ENCODE data around the gene MYO16. TPM values are rescaled to one million over a fixed set of nuclear protein-coding genes. Genes with fewer than 3 reads are reported as not detected.

MYO16 gene
- total RNA-seq, 1 experiment from 2014 or later = not detected

- H3K18ac ChIP-seq (ENCODE audit: insufficient read length, low read depth, low read length) = no peak overlapping the region
- no peak overlapping the region for H2AK5ac ChIP-seq (ENCODE audit: insufficient read length, low read length)
- H4K20me1 ChIP-seq (ENCODE audit: control insufficient read depth, insufficient read depth, insufficient read length) = no peaks in the 10 kb centered on the region
- DNase-seq = no peak
- no peaks in the 10 kb centered on the region for H3K27me3 ChIP-seq (ENCODE audit: insufficient read depth, low read length)
- H3K4me1 Mint-ChIP-seq = no peaks in the 10 kb centered on the region
- no peaks in the 10 kb centered on the region for H3K9me3 ChIP-seq (ENCODE audit: control insufficient read depth, low read depth, low read length)
- no peak overlapping the region for H3K4me3 Mint-ChIP-seq
- no peak overlapping the region for H2BK15ac ChIP-seq (ENCODE audit: low read depth, low read length)
- H3K36me3 Mint-ChIP-seq (ENCODE audit: insufficient read depth in 1 of 3, low read depth in 3 of 3) = 0 out of 7 replicates have a peak, but pooled peaks cover 0 to 4% (median 0%) of the 10 kb centered on the region in 3 experiments
- no peak overlapping the region for H4K8ac ChIP-seq (replicated peaks; ENCODE audit: insufficient read length, low read depth, low read length)
- no peaks in the 10 kb centered on the region for H3K79me1 ChIP-seq (ENCODE audit: insufficient read depth, low read depth, low read length, poor library complexity, severe bottlenecking)
- no peak overlapping the region for H4K5ac ChIP-seq (ENCODE audit: insufficient read length, low read depth, low read length)
- H3K14ac ChIP-seq (ENCODE audit: insufficient read depth, low read length) = no peak overlapping the region
- no peak overlapping the region for H2BK20ac ChIP-seq (ENCODE audit: low read depth, low read length, poor library complexity, severe bottlenecking)
- H3T11ph ChIP-seq (ENCODE audit: low read length) = no peak overlapping the region
- H3K79me2 ChIP-seq (ENCODE audit: insufficient read depth, low read length) = no peaks in the 10 kb centered on the region
- H4K91ac ChIP-seq (ENCODE audit: insufficient read length, low read depth, low read length) = no peak overlapping the region
- no peaks in the 10 kb centered on the region; a peak in 2 of 5 replicates for H3K9me3 Mint-ChIP-seq
- H3K27me3 Mint-ChIP-seq (ENCODE audit: low read depth) = no peaks in the 10 kb centered on the region
- H3K23ac ChIP-seq (ENCODE audit: insufficient read length, low read depth, low read length) = no peak overlapping the region
- H2BK5ac ChIP-seq (ENCODE audit: insufficient read length, low read length) = no peak overlapping the region
- H3K23me2 ChIP-seq (ENCODE audit: insufficient read length, low read depth, low read length, poor library complexity, severe bottlenecking) = no peaks in the 10 kb centered on the region
- no peak overlapping the region for H2BK12ac ChIP-seq (ENCODE audit: insufficient read length, low read depth, low read length)
- H3K56ac ChIP-seq (ENCODE audit: insufficient read length, low read depth, low read length) = no peak overlapping the region
- TF ChIP-seq CTCF (conservative IDR thresholded peaks at IDR 0.05) = no peak
- WGBS (ENCODE audit: extremely low coverage, insufficient read length, low lambda C conversion rate) = no CpG with 5 or more reads among the region's 2 CpGs
- H3K4me1 ChIP-seq (ENCODE audit: insufficient read depth, low read length) = no peaks in the 10 kb centered on the region
- no peak overlapping the region for H2BK120ac ChIP-seq (ENCODE audit: low read depth, low read length, poor library complexity, severe bottlenecking)
- no peak overlapping the region for H3K9ac ChIP-seq (ENCODE audit: extremely low read depth, insufficient read length, low read length)
- no peak overlapping the region for H2AFZ ChIP-seq (ENCODE audit: low read length)
- no peak overlapping the region for H3K4ac ChIP-seq (ENCODE audit: low read depth, low read length)
- no peak overlapping the region for H3K27ac Mint-ChIP-seq
- H3K4me2 ChIP-seq (ENCODE audit: insufficient read depth, insufficient read length, low read length) = no peak overlapping the region
- H3K27ac ChIP-seq (ENCODE audit: insufficient read length, low read depth, low read length) = no peak overlapping the region
These were observed 373.5 kb downstream of the MYO16 start for GRCh38 chr13:109002934-109003333.
